ENCODE data around the gene FNIP2.

- TF ChIP-seq MAX (IDR thresholded peaks at IDR 0.05) (no peak), CREB1 (IDR thresholded peaks at IDR 0.05; ENCODE audit: low read depth) (no peak), REST (IDR thresholded peaks at IDR 0.05; ENCODE audit: low read depth) (no peak), USF1 (IDR thresholded peaks at IDR 0.05) (no peak), TAF1 (IDR thresholded peaks at IDR 0.05; ENCODE audit: low read depth) (no peak)
Measured at GRCh38 chr4:158787709-158788475, 19.1 kb downstream of the FNIP2 start.
